Stimulated activated CD8-positive, alpha-beta memory T cell treated with anti-CD3 and anti-CD28 coated beads, Interleukin-15, amount 100 ng/mL, for 24 hours (primary cell): ENCODE data around the gene ARHGEF4.

Source experiments
- DNase-seq: peaks from one replicate; pipeline ENCODE4 v3.0.0-alpha.2; 2020; ENCODE audit warnings: low read depth

ARHGEF4 gene

GRCh38 chr2:130835766-130836015 lies 1.0 kb upstream of the ARHGEF4 start:
- DNase-seq: no peak

- DNase-seq: no peak
These were observed 579 bp downstream of the ARHGEF4 start for GRCh38 chr2:130837175-130837810.

DNA sequence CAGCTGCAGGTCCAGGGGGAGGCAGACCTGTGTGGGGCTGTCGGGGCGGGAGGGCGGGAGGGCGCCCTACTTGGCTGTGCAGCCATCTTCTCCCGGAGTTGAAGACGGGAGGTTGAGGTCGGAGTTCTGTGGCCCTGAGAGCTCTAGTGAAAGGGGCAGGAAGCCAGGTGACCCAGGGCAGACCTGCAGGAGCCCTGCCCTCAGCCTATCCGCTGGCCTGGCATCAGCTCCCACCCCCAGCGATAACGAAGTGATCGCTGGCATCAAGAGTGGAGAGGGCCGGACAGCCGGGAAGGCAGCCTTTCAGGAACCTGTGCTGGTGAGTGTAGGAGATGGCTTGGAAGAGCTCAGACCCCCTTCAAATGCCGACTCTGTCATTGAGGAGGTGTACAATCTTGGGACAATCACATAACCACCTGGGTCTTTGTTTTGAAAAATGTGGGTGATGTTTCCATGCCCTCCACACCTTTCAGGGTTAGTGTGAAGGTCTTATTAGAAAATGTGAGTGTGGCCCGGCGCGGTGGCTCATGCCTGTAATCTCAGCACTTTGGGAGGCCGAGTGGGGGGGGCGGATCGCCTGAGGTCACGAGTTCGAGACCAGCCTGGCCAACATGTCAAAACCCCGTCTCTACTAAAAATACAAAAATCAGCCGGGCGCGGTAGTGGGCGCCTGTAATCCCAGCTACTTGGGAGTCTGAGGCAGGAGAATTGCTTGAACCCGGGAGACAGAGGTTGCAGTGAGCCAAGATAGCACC lies 1.3 kb downstream of the ARHGEF4 start:
- DNase-seq: no peak

DNA sequence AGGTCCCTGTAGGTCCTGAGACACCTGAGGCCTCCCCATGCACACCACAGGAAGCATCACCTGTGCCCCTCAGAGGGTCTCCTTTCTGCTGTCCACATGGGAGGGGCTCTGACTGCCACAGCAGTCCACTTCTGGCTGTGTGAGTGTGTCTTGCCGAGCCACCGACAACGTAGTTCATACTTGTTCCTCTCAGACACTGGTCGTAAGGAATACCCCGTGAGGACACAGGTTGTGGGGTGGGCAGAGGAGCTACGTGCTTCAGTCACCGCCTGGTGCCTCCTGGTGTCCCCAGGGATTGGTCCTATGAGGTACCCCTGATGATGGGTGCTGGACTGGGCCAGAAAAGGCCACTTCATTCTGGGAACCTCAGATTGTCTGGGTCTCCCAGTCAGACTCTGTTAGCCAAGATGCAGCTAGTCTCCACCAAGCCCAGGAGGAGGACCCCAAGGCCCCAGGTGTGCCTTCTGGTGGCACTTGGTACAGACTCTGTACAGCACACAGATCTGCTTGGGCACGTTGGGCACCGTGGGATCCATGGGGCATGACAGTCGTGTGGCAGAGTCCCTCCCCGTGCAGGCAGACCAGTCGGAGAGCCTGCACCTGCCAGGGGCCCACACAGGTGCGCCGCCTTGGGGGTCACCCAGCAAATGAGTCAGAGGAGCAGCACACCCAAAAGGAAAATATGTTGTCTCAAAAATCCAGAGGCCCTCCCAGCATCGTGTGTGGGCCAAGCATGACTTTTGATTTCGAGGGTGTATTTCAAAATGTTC lies 2.5 kb downstream of the ARHGEF4 start:
- no peak for DNase-seq

DNA sequence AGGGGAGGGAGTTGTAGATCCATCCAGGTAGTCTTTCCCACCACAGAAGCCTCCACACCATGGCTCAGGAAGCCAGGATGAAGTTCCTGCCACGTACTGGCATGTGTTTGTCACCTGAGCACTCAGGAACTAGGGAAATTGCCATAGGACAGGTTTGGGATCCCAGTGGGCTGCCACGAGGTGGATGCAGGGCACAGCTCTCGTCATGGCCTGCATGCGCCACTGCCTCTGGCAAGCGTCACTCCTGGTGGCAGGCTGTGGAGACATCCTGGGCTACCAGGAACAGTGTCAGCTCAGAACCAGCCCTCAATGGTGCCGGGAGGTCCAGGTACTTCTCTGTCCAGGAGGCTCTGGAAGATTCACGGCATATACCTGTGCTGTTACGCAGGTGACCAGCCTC lies 3.8 kb downstream of the ARHGEF4 start:
- no peak for DNase-seq

DNA sequence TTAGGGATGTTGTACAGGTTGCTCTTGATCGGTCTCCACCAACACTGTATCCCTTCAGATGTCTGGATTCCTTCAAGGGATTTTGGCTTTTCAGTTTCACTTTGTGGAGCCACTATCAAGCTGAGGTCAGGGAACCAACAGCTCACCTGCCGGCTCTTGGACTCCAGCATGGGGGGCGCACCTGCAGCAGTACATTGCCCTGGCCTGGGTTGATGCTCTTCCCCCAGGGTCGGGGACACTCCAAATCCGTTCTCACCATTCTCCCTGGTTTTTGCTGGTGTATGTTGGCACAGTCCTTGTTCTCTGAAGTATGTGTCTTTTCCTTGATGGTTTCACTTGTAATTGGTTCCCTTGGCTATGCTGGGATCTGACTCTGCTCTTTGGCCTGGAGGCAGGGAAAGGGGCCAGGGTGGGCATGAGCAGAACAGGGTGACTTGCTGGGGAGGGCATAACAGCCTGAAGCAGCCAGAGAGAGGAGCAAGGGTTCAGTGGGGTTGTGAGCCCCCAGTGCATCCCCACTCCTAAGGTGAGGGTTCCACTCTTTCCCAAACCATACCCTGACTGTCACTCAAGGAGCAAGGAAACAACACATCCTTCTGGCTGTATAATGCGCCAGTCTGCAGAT lies 5.1 kb downstream of the ARHGEF4 start:
- DNase-seq: no peak

DNA sequence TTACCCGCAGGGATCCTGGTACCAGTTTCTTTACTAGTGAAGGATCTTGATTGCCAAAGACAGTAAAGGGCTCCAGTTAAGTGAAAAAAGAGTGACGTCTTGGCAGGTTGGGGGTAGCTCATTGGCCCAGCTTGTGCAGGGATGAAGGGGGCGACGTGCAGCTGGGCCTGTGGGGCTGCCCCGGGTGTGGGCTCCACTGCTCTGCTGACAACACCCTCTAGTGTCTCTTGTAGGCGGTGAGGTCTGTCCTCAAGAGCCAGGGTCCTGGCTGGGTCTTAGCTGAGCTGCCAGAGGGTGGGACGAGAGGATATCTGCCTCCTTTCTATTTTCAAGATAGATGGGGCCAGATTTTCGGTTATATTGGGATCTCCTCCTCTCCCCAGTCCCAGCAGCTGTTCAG lies 6.1 kb downstream of the ARHGEF4 start:
- DNase-seq: no peak

GRCh38 chr2:130843321-130843985 lies 6.7 kb downstream of the ARHGEF4 start:
- DNase-seq: no peak

DNA sequence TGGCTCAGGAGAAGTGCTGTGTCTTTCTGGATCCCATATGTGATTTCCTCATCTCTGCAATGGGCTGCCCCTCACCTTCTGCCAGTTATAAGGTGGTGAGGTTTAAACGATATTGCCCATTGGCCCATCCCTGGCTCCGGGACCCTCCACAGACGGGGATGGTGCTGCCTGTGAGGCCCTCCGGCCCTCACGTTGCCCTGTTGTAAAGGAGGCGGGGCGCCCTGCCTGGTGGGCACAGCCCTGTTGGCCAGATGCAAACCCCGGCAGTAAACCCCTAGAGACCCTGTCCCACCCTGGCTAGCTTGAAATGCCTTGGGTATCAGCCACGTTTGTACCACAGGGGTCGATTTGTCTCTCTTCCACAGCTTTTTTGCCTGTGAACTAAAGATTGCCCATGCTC lies 7.4 kb downstream of the ARHGEF4 start:
- no peak for DNase-seq

DNA sequence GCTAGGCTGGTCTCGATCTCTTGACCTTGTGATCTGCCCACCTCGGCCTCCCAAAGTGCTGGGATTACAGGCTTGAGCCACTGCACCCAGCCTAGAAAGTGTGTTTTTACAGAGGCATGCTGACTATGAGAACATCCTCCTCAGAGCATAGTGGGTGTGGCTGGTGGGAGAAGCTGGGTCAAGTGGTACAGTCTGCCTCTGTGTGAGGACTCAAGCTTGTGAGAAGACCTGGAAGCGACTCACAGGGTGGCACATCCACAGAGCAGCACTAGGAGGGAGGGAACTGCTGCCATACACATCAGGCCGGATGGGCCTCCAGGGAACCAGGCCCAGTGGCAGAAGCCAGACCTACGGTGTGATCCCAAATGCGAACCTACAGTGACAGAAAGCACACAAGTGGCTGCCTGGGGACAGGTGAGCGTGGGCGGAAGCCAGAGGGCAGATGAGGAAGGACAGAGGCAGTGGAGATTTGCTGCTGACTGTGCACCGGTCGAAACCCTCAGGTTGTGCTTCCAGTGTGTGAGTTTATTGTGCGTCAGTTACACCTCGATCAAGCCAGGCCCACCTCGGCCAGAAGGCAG lies 8.9 kb downstream of the ARHGEF4 start:
- DNase-seq: no peak

- DNase-seq: no peak
These were observed 9.5 kb downstream of the ARHGEF4 start for GRCh38 chr2:130846233-130846632.

DNA sequence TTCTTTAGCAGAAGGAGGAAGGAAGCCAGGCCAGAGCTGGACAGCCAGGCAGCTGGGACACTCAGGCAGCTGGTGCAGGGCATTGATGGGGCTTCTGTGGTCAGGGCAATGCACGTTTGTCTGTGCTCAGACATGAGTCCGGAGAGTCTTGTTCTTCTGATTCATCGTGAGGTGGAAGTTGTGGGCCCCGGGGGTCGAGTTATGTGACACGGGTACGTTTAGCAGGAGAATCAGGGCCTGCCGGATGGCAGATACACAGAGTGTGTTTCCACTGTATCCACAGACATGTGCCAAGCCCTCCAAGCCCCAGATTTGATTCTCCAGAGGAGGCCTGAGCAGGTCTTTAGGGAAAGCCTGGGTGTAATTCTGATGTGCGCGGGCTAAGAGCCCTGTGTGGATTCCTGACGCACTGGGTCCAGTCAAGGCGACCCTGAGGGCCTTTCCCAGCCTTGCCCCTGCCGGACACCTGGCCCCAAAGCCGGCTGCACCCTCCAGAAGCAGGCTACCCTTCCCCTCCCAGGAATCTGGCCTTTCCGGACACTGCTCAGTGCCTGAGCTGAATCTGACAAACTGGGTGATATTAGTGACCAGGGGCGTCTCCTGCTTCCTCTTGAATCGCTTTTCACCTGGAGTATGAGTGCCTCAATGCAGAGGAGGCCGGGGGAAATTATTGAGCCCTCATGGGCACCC lies 10.1 kb downstream of the ARHGEF4 start:
- DNase-seq: no peak

- DNase-seq: no peak
These were observed 11.2 kb downstream of the ARHGEF4 start for GRCh38 chr2:130847776-130848525.

DNA sequence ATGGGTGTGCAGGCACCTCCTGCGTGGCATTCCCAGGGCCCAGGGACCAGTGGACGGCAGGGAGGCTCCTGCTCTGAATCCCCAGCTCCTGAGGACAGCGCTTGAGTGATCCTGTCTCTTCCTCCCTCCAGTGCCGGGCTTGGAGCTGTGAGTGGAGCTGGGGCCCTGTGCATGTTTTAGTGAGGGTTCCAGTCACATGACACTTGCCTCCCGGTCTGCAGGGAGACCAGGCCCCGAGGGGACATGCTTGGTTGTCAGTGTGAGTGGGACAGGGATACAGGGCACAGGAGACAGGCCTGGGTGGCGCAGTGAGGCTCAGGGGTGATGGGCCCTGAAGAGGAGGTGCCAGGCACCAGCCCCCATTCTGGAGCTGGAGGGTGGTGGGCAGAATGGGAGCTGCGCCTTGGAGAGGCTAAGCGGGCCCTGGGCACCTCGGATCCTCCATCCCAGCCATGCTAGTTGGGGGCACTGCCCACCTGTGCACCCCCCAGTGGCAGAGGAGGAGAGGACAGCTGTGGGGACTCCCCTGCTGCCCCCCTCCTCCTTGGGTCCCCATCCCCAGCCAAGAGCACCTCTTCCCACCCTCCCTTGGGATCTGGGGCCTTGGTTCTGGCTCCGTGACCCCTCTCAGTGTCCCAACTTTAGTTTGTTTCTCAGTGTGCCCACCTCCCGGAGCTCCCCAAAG lies 12.0 kb downstream of the ARHGEF4 start:
- no peak for DNase-seq

- no peak for DNase-seq
These were observed 13.4 kb downstream of the ARHGEF4 start for GRCh38 chr2:130849896-130850787.

GRCh38 chr2:130850788-130851623 lies 14.3 kb downstream of the ARHGEF4 start:
- DNase-seq: no peak

DNA sequence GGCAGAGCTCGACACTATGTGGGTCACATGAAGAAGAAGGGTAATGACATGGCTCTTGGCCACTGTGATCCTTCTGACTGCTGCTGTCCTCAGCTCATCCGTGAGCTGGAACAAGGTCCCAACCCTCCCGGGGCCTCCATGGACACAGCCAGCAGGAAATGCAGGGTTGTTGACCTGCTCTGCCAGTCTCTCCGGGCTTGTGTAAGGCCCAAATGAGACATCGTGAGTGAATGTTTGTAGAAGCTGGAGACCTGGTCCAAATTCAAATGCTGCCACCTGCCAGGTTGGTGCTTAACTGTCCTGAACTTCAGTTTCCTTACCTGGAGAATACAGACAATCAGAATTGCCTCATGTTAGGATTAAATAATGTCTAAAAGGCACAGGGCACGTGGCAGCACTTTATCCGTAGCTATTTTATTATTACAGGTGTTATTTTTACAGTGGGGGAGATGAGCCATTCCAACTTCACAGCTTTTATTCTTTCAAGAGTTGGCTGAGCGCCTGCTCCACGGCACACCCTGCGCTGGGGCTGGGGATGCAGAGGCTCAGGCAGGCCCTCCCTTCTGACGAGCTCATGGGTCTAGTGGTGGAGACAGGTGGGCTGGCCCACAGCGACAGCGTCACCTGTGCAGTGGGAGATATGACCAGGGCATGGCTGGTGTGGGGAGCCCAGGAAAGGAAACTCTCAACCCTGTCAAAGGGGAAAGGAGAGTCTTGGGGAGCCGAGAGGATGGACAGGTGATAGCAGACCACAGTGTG lies 15.1 kb downstream of the ARHGEF4 start:
- DNase-seq: no peak
